T-helper 1 cell treated with Interleukin-12 subunit alpha and Interleukin-12 subunit beta and Interleukin-4 antibody, amounts not matched to agents 30 ng/mL and 1 ng/mL, for 36 hours (primary cell): Measurements from ENCODE around the gene NAA11. TPM values are rescaled to one million over a fixed set of nuclear protein-coding genes. Genes with fewer than 3 reads are reported as not detected.

Source experiments
- intact Hi-C: fragments of 100-400 bp; cut with micrococcal nuclease; formaldehyde crosslinking; loops from one replicate; pipeline ENCODE4 v1.15.1; 2024
- total RNA-seq: library from RNA; stranded (reverse); gene quantifications from 2 replicates; pipeline ENCODE4 v1.2.3, GENCODE V29; 2022

NAA11 gene
- not detected in 2 replicates for total RNA-seq

DNA sequence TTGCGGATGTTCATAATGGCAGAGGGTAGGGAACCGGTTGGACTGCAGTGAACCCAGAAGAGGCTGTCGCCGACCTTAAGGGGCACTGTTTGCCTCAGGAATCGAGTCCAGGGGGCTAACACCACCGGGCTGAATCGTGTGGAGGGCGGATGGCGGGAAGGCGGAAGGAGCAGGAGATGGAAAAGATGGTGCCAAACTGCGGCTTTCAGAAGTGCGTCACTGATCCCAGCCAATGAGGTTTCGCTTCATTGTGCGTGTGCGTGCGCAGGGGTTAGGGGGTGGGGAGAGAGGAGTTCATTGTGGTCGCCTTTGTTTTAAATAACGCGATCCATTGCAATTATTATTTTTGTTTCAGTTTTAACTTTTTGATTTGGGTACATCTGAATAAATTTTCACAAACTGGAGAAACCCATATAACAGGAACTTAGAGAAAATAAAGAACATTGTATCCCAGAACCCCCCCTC lies at the start of gene NAA11:
TSS of gene NAA11 (minus strand) at position 198 of the 465 bp plus-strand sequence. CDS start at position 14, 184 bp downstream.
- intact Hi-C loops: no loop called here

DNA sequence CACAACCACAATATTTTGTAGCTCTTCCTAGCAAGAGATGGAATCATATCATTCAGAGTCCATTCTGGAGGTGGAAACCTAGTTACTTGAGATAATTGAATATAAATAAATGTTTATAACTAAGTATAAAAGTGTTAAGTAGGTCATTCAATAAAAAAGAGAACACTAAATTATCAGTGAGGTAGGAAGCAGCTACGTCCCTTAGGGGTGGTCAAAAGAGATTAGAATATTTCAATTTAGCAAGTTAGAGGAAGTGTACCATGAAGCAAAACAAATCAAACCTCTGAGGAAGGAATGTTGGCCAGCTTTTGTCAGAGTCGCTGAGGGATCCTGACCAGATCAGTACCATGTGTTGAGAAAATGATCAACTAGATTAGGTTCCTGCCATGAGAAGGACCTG lies 44.2 kb upstream of the NAA11 start:
- intact Hi-C loops: no loop called here

DNA sequence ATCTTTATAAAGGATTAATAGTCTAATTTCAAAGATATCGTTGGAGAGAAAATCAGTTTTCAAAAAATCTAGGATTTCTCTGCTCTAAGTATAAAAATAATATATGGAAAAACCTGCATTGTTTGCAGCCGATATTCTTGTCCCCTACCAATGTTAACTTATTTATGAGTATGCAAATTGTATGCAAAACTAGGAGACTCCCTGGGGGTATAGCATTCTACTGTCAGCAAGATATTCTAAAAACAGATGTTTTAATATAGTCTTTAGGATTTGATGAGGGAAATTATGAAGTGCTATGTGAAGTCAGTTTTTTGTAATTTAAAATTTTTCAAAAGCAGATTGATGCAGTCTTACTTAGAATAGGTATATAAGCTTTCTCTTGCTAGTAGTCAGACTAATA lies 41.2 kb upstream of the NAA11 start:
- intact Hi-C loops: no loop called here

DNA sequence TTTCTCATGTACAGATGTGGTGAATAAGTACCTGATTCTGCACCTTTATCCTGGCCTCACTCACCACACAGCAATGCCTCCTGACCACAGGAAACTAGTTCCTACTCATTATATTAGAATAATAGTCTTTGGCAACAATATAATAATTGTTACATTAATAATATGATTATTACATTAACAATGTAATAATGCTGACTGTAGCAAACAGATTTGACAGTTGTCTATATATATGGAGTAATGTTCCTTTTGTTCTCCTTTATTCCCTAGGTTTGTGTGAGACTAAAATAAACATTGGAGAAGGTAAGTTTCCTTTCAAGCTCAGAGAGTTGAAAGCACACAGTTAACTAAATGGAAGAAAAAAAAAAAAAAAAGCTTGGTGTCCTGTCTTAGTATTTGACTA lies 40.6 kb upstream of the NAA11 start:
- intact Hi-C loops: no loop called here

DNA sequence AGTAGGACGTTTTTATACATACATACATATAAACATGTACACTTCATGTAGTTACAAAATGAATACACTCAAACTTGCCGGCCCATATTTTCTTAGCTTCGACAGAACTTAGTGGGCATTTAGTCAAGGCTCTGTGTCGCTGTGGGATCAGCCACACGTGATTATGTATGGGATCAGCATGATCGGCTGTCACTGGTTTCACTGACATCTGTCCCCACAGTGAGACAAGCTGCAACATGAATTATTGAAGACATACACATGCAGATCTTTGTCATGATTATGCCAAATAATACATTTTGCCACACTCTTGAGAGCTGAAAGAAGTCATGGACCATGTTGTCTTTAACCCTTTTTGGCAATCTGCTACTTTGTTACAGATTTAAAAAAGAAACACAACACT lies 38.2 kb upstream of the NAA11 start:
- intact Hi-C loops: no loop called here

DNA sequence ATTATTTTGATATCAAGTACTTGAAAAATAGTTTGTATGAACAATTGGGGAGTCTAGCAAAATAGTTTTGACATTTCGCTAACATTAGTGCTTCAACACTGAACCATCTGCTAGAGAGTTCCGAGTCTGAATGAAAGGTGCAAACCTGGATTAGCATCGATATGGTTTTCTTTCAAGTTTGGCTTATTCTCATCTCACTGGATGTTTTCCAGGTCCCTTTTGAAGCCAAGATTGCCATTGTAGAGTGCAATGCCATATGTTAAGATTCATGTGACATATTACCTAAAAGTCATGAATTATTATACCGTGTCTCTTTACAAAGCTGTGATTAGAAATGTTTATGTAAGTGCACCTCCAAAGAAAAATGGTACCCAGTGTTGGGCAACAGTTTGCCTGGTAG lies 36.8 kb upstream of the NAA11 start:
- intact Hi-C loops: no loop called here

DNA sequence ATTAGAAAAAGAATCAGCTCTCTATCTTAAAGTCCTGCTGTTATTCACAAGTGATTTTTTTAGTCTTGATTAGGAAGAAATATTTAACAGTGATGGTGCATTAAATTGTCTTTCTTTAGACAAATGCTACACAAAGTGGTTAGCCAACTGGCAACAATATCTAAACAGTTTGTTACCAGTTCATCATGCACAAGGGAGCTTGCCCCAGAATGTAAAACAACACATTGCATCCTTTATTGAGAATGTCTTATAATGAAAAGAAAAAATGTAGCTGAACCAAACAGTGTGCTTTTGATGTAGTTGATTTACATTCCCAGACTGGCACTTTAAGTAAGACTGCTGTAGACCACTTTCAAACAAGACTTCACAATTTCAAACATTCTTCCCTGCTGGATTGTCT lies 34.1 kb upstream of the NAA11 start:
- intact Hi-C loops: no loop called here

DNA sequence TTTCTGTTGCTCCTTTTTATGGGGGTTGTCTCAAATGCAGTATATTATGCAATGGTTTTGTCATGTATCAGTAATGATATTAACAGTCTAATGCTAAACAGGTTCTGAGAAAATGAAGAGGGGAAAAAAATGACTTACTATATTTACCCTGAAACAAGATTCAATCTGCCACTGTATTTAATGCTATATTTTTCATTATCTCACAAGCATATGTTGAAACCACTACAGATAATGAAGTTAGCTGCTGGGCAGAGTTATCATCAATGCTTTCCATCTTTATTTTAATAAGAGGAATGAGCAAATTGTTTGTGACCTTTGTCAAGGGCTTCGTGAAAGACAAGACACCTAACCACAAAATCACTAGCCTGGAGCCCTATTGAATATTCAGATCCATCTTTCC lies 32.6 kb upstream of the NAA11 start:
- intact Hi-C loops: no loop called here

DNA sequence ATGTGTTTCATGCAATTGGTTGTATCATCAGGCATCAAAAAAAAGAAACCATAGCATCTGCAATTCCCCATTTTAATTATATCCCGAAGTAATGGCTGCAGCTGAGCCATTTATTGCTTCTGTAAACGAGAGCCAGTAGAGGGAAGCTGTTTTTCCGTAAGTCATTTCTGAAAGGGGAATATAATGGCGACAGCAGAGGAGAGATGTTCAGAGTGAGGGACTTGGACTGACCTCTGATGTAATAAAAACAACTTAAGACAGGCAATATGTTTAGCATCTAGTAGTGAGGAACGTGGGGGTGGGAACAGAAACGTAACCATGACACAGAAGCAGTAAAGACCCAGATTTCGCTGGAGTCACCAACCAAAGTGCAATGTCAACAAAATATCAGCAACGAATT lies 31.5 kb upstream of the NAA11 start:
- intact Hi-C loops: no loop called here

DNA sequence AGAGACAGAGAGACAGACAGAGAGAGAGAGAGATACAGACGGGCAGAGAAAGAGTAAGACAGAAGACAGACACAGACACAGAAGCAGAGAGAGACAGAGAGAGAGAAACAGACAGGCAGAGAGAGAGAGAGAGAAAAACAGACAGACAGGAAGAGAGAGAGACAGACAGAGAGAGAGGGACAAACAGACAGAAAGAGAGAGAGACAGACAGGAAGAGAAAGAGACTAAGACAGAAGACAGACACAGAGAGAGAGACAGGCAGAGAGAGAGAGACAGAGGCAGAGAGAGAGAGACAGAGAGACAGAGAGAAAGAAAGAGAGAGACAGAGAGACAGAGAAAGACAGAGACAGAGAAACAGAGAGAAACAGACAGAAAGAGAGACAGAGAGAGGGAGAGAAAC lies 27.2 kb upstream of the NAA11 start:
- intact Hi-C loops: no loop called here

DNA sequence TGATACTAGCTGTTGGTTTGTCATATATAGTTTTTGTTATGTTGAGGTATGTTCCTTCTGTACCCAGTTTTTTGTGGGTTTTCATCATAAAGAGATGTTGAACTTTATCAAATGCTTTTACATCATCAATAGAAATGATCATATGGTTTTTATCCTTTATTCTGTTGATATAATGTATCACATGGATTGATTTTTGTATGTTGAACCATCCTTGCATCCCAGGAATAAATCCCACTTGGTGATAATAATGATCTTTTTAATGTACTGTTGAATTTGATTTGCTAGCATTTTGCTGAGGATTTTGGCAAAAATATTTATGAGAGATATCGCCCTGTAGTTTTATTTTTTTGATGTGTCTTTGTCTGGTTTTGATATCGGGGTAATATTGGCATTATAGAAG lies 22.5 kb upstream of the NAA11 start:
- intact Hi-C loops: no loop called here

DNA sequence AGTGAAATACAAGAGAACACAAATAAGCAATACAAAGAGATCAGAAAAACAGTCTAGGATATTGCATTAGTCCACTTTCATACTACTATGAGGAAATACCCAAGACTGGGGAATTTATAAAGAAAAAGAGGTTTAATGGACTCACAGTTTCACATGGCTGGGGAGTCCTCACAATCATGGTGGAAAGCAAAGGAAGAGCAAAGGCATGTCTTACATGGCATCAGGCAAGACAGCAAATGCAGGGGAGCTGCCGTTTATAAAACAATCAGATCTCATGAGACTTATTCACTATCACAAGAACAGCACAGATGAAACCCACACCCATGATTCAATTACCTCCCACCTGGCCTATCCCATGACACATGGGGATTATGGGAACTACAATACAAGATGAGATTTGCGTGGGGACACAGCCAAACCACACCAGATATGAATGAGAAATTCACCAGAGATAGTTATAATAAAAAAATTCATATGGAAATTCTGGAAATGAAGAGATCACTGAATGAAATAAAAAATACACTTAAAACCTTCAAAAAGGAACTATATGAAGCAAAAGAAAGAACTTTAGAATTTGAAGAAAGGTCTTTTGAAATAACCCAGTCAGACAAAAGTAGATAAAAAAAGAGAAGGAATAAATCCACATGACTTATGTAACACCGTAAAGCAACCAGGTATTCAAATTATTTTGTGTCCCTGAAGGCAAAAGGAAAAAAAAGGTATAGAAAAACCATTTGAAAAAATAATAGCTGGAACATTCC lies 16.2 kb upstream of the NAA11 start:
- intact Hi-C loops: no loop called here

DNA sequence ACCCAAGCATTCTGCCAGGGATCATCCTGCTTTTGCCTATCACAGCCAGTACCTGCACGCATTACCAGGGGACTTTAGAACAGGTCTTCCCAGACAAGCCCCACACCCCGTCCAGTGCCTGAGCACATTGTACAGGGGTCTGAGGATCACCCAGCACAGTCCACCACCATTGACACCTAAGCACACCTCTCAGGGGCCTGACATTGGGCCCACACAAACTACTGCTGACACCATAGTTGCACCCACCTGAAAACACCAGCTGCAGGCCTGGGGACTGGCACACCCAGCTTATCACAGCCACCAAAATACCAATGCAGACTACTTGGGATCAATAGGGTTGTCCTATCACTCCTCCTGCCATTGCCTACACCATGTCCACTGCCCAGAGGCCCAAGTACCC lies 14.7 kb upstream of the NAA11 start:
- intact Hi-C loops: no loop called here

DNA sequence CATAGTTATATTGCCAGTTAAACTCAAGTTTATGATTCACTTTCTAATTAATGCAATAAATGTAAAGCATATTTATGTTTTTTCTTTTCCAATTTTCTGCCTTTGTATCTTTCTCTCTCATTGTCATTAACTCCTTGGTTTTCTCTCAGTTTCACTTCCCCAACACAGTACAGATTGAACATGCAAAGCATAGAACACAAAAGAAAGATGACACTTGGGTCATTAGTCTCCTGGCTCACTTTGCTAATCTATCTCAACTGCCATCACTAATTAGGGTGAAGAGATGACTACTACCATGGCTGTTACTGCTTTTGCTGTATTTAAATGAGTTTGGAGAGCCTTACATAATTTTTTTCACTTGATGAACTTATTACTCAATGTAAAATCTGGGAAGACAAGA lies 12.3 kb upstream of the NAA11 start:
- intact Hi-C loops: no loop called here

DNA sequence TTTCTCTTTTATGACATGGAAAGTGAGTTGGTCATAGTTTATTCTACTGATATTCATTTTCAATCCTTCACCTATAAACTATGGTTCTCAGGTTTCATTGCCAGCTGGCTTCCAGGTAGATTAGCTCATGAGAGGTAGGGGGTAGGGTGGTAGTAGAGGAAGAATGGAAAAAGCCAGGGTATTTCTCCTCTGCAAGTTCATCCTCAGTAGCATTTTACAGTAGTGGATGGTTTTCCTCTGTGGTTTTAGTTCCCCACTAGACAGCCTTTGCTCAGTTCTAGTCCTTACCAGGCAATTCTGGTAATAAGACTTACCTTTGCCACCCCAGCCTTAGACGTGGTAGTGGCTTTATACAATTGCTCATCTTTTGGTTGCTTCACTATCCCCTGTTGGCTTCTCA lies 8.9 kb upstream of the NAA11 start:
- intact Hi-C loops: no loop called here

DNA sequence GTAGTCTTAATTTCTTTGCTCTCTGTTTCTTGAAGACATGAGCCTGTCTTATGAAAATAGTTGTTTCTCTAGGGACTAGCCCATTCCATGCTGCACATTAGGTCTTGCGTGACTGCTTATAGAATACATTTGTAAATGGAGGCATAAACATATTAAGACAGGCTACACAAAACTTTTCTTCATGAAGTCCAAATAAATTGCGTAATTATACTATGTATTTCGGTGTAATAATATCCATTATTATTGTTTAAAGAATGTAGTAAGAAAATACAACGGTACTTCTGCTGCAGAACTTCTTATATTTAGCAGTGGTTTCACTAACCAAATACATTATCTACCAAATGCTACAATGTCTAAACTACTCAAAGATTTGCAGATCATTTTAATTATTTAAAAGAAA lies 8.5 kb upstream of the NAA11 start:
- intact Hi-C loops: no loop called here

DNA sequence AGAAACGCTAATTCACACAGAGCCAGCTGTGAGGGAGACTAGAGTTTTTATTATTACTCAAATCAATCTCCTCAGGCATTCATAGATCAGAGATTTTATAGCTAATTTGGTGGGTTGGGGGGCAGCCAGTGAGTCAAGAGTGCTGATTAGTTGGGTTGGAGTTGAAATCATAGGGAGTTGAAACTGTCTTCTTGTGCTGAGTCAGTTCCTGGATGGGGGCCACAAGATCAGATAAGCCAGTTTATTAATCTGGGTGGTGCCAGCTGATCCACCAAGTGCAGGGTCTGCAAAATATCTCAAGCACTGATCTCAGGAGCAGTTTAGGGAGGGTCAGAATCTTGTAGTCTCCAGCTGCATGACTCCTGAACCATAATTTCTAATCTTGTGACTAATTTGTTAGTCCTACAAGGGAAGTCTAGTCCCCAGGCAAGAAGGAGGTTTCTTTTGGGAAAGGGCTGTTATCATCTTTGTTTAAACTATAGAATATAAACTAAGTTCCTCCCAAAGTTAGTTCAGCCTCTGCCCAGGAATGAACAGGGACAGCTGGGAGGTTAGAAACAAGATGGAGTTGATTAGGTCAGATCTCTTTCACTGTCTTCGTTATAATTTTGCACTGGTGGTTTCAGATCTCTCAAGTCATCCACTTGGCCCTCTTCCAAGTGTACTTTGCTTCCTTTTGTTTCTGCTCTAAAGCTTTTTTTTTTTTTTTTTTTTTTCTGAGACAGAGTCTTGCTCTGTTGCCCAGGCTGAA lies 5.4 kb upstream of the NAA11 start:
- intact Hi-C loops: no loop called here

DNA sequence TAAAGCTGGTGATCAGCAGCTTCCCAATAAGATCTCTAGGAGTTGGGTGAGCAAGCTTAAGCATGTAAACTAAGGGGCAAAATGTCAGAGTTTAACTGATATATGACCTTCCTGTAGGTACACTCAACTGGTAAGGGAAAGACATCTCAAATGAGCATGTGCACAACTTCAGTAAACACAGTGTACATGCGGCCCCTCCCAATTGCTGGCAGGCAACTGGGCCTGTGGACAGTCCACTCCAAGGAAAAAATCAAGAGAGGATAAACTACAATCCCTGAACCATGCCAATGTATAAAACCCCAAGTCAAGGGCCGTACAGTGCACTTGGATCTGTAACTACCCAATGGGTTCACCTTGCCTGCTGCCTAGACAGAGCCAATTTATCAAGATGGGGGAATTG lies 4.9 kb upstream of the NAA11 start:
- intact Hi-C loops: no loop called here

DNA sequence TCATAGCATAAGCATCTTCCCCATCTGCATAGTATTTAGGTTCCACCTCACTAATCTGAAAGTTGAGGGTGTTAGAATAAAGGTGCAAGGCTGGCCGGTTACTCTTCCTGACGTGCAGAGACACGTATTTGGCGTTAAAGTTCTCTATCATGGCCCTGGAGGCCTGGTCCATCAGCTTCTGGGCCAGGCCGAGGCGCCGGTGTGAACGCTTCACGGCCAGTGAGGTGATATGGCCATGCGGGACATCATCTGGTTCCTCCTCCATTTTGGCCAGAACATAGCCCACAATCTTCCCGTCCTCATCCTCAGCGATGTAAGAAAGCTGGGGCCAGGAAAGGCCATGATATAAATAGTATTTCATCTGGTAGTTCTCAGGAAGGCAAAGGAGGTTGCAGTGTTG lies 425 bp downstream of the NAA11 start:
- intact Hi-C loops: no loop called here

DNA sequence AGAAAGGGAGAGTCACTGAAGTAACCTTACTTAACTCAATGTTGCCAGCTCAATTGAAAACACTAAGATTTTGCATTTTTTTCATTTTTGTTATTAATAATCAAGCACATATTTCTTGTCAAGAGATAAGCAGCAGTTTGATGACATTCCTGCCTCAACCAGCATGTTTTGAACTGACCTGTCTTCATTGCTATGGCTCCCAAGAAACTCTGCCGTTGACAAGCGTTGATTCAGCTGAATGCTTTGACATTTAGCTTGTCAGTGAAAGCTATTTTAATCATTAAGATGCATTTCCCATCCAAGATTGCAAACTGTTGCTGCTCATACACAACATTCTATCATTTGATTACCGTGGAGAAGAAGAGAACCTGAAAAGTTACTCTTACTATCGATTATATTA lies 5.9 kb downstream of the NAA11 start:
- intact Hi-C loops: no loop called here

DNA sequence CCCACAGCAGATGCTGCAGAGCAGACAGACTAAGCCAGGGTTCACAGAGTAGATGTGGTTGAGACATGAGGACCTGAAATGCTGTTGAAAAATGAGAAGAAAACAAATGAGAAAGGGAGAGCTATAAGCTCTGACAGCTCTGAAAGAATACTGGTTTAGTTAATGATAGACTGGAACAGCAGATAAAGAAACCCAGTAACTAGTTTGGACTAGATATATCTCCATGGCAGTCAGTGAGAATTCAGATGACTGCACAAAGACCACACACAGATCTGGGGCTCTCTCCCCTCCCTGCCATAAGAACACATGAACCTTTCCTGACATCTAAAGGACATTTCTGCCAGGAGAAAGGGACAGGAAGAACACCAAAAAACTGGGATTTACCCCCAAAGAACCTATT lies 8.2 kb downstream of the NAA11 start:
- intact Hi-C loops: no loop called here

DNA sequence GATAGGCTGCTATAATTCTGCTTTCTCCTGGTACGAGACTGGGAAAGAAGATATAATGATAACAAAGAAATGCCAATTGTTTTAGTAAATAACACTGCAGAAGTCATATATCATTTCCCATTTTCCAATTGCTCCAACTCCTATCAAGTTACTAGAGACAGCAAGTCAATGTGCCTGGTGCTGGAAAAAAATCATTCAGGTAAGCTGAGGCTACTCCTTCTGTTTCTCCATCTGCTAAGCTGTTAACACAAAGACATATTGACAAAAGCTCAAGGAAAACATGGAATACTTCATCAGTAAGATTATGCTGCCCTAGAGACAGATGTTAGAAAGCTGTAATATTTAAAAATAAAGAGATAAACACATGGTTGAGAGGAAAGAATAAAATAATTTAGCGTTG lies 10.0 kb downstream of the NAA11 start:
- intact Hi-C loops: no loop called here

DNA sequence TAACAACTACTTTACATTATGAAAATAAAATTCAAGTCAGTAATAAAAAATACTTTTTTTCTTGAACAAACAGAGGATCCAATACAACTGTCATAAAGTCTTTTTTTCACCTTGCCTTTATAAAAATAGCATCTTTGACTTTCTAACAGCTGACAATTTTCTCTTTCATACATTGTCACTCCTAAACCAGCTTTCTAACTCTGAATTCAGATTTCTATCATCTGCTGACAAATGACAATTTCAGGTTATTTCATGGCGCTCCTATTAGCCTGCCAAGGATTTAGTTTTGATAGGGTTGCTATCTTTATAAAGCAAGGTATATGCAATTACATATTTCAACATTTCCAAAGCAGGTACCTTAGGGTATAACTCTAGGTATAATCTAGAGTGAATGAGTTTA lies 14.6 kb downstream of the NAA11 start:
- intact Hi-C loops: no loop called here
